GM19455 (cell line): ENCODE measurements around the gene PIGN.

Source experiments
- ATAC-seq: cut with Tn5 transposase; IDR thresholded peaks from one replicate; pipeline ENCODE4 v1.9.1; 2021; ENCODE audit not compliant: unreplicated experiment

The PIGN gene

GRCh38 chr18:62018034-62018758 is 168.7 kb downstream of the PIGN start:
- no peak for ATAC-seq

- no peak for ATAC-seq
These were observed 169.2 kb downstream of the PIGN start for GRCh38 chr18:62017618-62018017.

GRCh38 chr18:62011416-62011815 is 175.4 kb downstream of the PIGN start:
- no peak for ATAC-seq

DNA sequence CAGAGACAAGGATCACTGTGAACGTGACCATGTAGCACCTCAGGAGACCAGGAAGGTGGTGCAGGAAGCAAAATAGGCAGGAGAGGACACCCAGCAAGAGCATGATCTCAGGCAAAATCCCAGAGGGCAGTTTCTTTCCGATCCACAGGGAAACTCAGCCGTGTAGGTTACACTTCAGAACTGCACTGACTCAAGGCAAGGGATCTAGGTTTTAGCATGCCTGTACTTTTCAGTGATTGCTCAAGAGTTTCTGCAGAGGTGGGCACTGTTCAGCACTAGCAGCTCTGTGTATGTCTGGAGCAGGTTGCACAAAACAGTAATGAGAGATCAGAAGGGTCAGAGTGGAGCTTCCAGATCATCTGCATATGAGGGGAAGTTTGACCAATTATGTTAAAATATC is 177.3 kb downstream of the PIGN start:
- ATAC-seq, result no peak

GRCh38 chr18:62001396-62001795 is 185.5 kb downstream of the PIGN start:
- no peak for ATAC-seq

DNA sequence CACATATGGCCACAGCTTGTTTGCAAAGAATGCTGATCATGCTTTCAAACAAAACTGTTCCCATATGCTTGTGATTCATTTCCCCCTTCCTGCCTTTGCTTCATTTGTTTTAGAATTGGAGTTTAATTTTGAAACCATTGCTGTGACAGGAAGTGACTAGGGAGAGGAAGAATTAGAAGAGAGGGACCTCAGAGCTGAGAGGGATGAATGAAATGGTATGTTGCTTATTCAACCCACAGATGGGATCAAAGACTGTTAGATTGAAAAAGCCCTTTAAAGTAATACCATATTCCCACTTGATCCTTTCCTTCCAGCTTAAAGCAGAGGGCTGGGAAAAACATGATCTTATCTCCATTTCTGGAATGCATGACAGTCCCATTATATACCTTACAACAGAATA is 187.9 kb downstream of the PIGN start:
- ATAC-seq, result no peak

GRCh38 chr18:61998335-61998734 is 188.5 kb downstream of the PIGN start:
- no peak for ATAC-seq

- no peak for ATAC-seq
These were observed 191.2 kb downstream of the PIGN start for GRCh38 chr18:61995618-61996017.

DNA sequence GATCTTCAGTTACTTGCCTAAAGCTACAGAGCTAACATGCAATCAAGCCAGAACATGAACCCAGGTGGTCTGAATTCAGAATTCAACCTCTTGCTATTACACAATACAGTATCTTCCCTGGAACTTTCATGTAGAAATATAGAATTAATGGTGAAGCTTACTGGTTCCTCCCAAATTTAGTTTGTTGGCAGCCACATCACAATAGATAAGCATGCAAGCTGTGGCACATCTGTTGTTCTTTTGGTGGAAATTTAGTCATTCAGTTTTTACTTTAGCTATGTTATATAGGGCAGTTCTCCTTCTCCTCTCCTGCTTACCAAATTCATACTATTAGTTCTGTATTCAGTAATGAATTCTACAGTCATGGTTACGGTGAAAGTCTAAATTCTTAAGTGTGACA is 193.0 kb downstream of the PIGN start:
- ATAC-seq, result no peak

DNA sequence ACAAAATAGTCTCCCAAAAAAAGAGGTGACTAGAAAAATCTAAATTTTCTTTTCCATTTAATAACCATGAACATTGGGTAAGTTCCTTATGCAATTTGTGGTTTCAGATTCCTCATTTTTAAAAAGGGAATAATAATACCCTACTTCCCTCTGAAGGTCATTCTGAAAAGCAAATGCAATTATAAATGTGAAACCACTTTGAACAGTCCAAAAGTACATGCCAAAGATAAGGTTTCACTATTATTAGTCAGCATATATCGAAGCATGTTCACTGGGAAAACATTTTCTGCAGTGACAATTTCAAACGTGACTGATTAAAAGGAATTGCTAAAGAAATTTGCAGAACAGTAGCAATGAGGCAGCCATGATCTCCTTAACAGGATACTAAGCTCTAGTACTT is 193.9 kb downstream of the PIGN start:
- no peak for ATAC-seq

DNA sequence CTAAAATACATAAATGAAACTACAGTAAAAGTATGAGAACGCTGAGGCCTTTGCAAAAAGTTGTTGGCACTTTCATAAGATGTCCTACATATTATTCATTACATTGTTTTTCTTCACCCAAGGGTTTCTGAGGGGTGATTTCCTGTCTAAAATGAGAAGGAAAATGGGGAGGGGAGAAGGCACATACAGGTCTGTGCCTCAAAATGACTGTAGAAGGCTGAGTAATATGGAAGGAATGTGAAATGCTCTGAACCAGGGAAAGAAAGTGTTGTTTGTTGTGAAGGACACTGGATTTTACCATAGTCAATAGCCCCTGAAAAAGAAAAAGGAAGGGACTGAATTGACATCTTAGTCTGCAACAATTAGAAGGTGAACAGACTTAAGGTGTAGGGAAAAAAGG is 194.6 kb downstream of the PIGN start:
- no peak for ATAC-seq

- no peak for ATAC-seq
These were observed 195.0 kb downstream of the PIGN start for GRCh38 chr18:61991836-61992235.

DNA sequence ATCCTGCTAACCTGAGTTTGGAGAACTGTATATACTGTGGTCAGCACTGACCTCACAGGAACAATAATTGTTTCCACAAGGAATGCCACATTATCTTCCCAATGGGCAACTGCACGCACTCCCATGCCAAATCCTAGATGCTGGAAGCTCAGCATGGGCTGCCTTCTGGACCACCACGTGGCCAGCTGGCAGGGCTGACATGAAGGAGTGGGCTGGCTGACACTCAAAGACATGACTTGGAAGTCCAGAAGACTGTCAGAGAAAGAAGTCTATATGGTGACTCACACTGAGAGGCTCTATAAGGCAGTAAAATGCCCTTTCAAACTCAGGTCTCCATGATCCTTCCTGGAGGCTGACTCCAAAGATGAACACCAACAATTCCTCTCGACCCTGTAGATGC is 195.7 kb downstream of the PIGN start:
- no peak for ATAC-seq
